GM18873 (cell line): ENCODE data around the gene MSRB3.

Source experiments
- ATAC-seq: cut with Tn5 transposase; IDR thresholded peaks from one replicate; pipeline ENCODE4 v1.9.1; 2021; ENCODE audit warnings: mild to moderate bottlenecking, moderate library complexity, moderate number of reproducible peaks; ENCODE audit not compliant: unreplicated experiment, low FRiP score

Gene MSRB3

GRCh38 chr12:65384240-65384639 lies 105.8 kb downstream of the MSRB3 start:
- ATAC-seq = no peak

- ATAC-seq = no peak
Measured at GRCh38 chr12:65387396-65387795, 108.9 kb downstream of the MSRB3 start.

- no peak for ATAC-seq
Measured at GRCh38 chr12:65389436-65389835, 111.0 kb downstream of the MSRB3 start.

- no peak for ATAC-seq
Measured at GRCh38 chr12:65391711-65392110, 113.2 kb downstream of the MSRB3 start.

GRCh38 chr12:65392491-65392890 lies 114.0 kb downstream of the MSRB3 start:
- ATAC-seq = no peak

- ATAC-seq = no peak
Measured at GRCh38 chr12:65403188-65403587, 124.7 kb downstream of the MSRB3 start.

- ATAC-seq = no peak
Measured at GRCh38 chr12:65407388-65408149, 129.1 kb downstream of the MSRB3 start.

- ATAC-seq = no peak
Measured at GRCh38 chr12:65408441-65408840, 130.0 kb downstream of the MSRB3 start.

GRCh38 chr12:65409726-65410125 lies 131.2 kb downstream of the MSRB3 start:
- ATAC-seq = no peak

GRCh38 chr12:65411171-65411570 lies 132.7 kb downstream of the MSRB3 start:
- ATAC-seq = no peak

- ATAC-seq = no peak
Measured at GRCh38 chr12:65414526-65414925, 136.0 kb downstream of the MSRB3 start.

GRCh38 chr12:65415826-65416225 lies 137.3 kb downstream of the MSRB3 start:
- ATAC-seq = no peak

- ATAC-seq = no peak
Measured at GRCh38 chr12:65419284-65420072, 141.0 kb downstream of the MSRB3 start.

- ATAC-seq = no peak
Measured at GRCh38 chr12:65420941-65421340, 142.5 kb downstream of the MSRB3 start.

- no peak for ATAC-seq
Measured at GRCh38 chr12:65427646-65428045, 149.2 kb downstream of the MSRB3 start.

GRCh38 chr12:65430006-65430405 lies 151.5 kb downstream of the MSRB3 start:
- no peak for ATAC-seq

GRCh38 chr12:65430571-65431306 lies 152.3 kb downstream of the MSRB3 start:
- no peak for ATAC-seq

GRCh38 chr12:65432114-65432513 lies 153.6 kb downstream of the MSRB3 start:
- no peak for ATAC-seq

GRCh38 chr12:65432651-65433050 lies 154.2 kb downstream of the MSRB3 start:
- no peak for ATAC-seq

GRCh38 chr12:65434737-65435136 lies 156.3 kb downstream of the MSRB3 start:
- no peak for ATAC-seq

- ATAC-seq = no peak
Measured at GRCh38 chr12:65443038-65443437, 164.6 kb downstream of the MSRB3 start.
